Left lung (tissue), 10 donors: ENCODE measurements around the gene MYRF. TPM values are rescaled to one million over a fixed set of nuclear protein-coding genes. Genes with fewer than 3 reads are reported as not detected.

Experiments used
- ATAC-seq: fragments of 200-7000 bp; cut with Tn5 transposase; one replicate; pipeline ENCODE4 v1.9.1; 2020; ENCODE audit warnings: moderate library complexity
- DNase-seq, 4 donors: peaks; one replicate each; pipeline ENCODE4 v3.0.0-alpha.2; 2013 to 2020
- H3K27ac ChIP-seq, 2 donors: fragments of 200-600 bp; sonication (generic) in 1 of 2; one replicate each; pipeline versions ENCODE4 v1.5.0 to v1.8.0; 2020 to 2021
- H3K27me3 ChIP-seq, 2 donors: fragments of 200-600 bp; sonication (generic) in 1 of 2; one replicate each; pipeline versions ENCODE4 v1.5.0 to v1.8.0; 2020 to 2021
- H3K36me3 ChIP-seq, 2 donors: fragments of 200-600 bp; sonication (generic) in 1 of 2; one replicate each; pipeline versions ENCODE4 v1.5.0 to v1.8.0; 2020 to 2021
- H3K4me1 ChIP-seq, 2 donors: fragments of 200-600 bp; one replicate each; pipeline ENCODE4 v1.8.0; 2021
- H3K4me3 ChIP-seq, 2 donors: fragments of 200-600 bp; sonication (generic) in 1 of 2; one replicate each; pipeline versions ENCODE4 v1.5.0 to v1.8.0; 2020 to 2021; ENCODE audit warnings: mild to moderate bottlenecking in 1 of 2
- H3K9me3 ChIP-seq, 2 donors: fragments of 200-600 bp; sonication (generic) in 1 of 2; one replicate each; pipeline versions ENCODE4 v1.5.0 to v1.8.0; 2020 to 2021
- intact Hi-C, 2 donors: fragments of 100-400 bp; cut with DNase I; formaldehyde crosslinking; loops; one replicate each; pipeline versions ENCODE4 v1.11.2 to v1.14.2; 2022
- polyA plus RNA-seq, 6 donors: library from polyadenylated mRNA; unstranded; fragments of 120-200 nt; gene quantifications; one replicate each; pipeline ENCODE4 v1.2.1, GENCODE V29; 2013; ENCODE audit not compliant: insufficient read length in 6 of 6
- total RNA-seq, 2 donors: library from RNA; stranded (reverse); fragmentation: NEBNext Ultra II Directional; extraction: Animal tissue kit (Norgen Biotek cat#: 25700); gene quantifications; one replicate each; pipeline ENCODE4 v1.2.1, GENCODE V29; 2021
- TF ChIP-seq, protein P1 (sequence below), 2 donors: fragments of 200-600 bp; sonication (generic) in 1 of 2; IDR thresholded peaks; one replicate each; pipeline versions ENCODE4 v1.5.0 to v1.8.0; 2021; ENCODE audit warnings: antibody characterized with exemption in 2 of 2
- donor health status: DM: no; HTN: yes; CAD: no.
- donor health status: DM: no; HTN: no; CAD: no.

The MYRF gene
- total and polyA plus RNA-seq, 8 donors = 15.4 to 37.2 (median 29.9) TPM

GRCh38 chr11:61828379-61828628, 75.9 kb downstream of the MYRF start:
- H3K36me3 ChIP-seq = no peaks in the 10 kb centered on the region
- H3K27ac ChIP-seq = peak overlapping the region; percentile 86 to 92
- H3K27me3 ChIP-seq = peaks cover 0 to 29% of the 10 kb centered on the region in 2 donors
- ATAC-seq (no peak), DNase-seq (no peak)
- TF ChIP-seq, protein P1, sequence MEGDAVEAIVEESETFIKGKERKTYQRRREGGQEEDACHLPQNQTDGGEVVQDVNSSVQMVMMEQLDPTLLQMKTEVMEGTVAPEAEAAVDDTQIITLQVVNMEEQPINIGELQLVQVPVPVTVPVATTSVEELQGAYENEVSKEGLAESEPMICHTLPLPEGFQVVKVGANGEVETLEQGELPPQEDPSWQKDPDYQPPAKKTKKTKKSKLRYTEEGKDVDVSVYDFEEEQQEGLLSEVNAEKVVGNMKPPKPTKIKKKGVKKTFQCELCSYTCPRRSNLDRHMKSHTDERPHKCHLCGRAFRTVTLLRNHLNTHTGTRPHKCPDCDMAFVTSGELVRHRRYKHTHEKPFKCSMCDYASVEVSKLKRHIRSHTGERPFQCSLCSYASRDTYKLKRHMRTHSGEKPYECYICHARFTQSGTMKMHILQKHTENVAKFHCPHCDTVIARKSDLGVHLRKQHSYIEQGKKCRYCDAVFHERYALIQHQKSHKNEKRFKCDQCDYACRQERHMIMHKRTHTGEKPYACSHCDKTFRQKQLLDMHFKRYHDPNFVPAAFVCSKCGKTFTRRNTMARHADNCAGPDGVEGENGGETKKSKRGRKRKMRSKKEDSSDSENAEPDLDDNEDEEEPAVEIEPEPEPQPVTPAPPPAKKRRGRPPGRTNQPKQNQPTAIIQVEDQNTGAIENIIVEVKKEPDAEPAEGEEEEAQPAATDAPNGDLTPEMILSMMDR (IDR thresholded peaks at IDR 0.05) = no peak
- H3K4me1 ChIP-seq = peaks cover 20 to 56% of the 10 kb centered on the region in 2 donors
- intact Hi-C loops = no loop called here
- no peaks in the 10 kb centered on the region for H3K9me3 ChIP-seq
- peak overlapping the region; percentile 45 to 76 for H3K4me3 ChIP-seq

DNA sequence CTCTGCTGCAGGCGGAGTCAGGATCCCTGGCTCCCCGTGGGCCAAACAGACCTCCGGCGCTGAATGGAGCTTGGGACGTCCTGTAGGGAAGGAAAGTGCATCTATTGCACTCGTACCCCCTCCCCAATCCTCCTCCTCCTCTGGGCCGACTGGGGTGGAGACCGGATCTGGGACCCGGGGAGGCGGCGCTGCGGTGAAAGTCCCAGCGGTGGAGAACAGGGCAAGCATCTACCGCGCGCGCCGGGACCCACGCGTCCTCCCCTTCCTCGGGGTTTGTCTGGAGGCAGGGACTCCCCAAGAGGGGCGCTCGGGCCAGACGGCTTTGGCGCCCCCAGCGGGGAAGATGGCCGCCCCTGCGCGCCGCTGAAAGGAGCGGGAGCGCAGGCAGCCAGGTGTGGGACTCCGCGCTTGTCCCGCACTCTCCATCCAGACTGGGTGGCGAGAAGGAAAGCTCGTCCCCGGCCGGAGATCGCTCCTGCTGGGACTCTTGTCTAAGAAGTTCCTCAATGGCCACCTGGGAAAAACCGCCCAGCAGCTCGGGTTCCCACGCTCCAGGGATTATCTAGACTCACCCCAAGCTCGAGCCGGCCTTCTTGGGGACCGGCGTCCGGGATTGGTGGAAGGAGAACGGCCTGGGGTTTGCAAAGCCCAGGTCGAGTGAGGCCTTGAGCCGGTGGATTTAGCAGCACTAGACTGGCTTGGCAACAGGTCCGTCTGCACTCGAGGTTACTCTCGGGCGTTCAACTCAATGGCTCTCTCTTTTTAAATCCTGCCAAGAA, 76.4 kb downstream of the MYRF start:
- Histone ChIP-seq H3K9me3 (no peaks in the 10 kb centered on the region), H3K27ac (peak overlapping the region; percentile 86 to 92), H3K36me3 (no peaks in the 10 kb centered on the region), H3K4me3 (peak overlapping the region; percentile 45 to 76), H3K27me3 (peaks cover 0 to 29% of the 10 kb centered on the region in 2 donors), H3K4me1 (peaks cover 20 to 61% of the 10 kb centered on the region in 2 donors)
- intact Hi-C loops = no loop called here
- peak; percentile 30 to 85 (median 52) for DNase-seq
- peak; percentile 48 for ATAC-seq
- TF ChIP-seq, protein P1 (IDR thresholded peaks at IDR 0.05) = peak; percentile 36 to 39

- ATAC-seq = no peak
- TF ChIP-seq, protein P1 (IDR thresholded peaks at IDR 0.05) = no peak
Observed at GRCh38 chr11:61829806-61830205, 77.4 kb downstream of the MYRF start.

DNA sequence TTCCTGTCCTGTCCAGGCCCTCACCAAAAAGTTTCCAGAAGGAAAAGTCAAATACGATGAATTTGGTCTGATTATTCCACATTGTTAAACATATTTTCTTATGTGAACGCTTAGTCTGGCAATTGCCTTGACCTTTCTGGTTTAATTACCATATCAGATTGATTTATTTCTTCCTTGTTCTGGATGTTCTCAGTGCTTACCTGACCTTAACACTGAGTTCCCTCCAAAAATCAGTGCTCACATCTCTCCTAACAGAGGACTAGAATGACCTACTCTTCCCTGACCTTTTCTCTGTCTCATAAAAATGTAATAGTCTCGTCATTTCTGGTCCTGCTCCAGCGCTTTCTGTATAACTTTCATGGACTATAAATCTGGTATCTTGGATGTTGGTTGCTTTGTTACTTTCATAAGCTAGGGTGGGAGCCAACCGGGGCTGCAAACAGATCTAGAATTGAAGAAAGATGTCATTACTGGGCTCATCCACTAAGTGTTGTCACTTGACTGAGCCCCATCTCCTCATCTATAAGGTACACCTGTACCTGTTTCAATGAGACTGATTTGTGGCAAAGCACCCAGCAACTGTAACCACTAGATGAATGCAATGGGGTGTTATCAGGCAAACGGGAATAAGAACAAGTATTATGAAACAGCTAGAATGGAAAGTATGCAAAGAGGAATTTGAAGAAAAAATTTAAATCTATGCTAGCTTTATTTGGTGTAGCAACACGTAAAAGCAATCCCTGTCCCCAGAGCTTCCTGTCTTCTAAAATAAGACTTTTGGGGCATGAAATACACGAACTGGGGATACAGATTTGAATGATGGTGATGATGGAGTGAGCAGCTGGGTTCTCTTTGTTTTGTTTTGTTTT, 78.0 kb downstream of the MYRF start:
- Histone ChIP-seq H3K36me3 (no peaks in the 10 kb centered on the region), H3K27me3 (peaks cover 0 to 29% of the 10 kb centered on the region in 2 donors), H3K27ac (no peak overlapping the region), H3K9me3 (no peaks in the 10 kb centered on the region), H3K4me3 (peak overlapping the region in 1 of 2 donors; percentile 76), H3K4me1 (peaks cover 20 to 77% of the 10 kb centered on the region in 2 donors)
- ATAC-seq = no peak
- peak in 1 of 4 donors; percentile 17 for DNase-seq
- TF ChIP-seq, protein P1 (IDR thresholded peaks at IDR 0.05) = no peak
- intact Hi-C loops = no loop called here

More at GRCh38 chr11:61829806-61830205, 77.4 kb downstream of the MYRF start:
- Histone ChIP-seq H3K36me3 (no peaks in the 10 kb centered on the region), H3K4me3 (peak overlapping the region; percentile 45 to 76), H3K27ac (no peak overlapping the region), H3K9me3 (no peaks in the 10 kb centered on the region), H3K4me1 (peaks cover 20 to 71% of the 10 kb centered on the region in 2 donors), H3K27me3 (peaks cover 0 to 29% of the 10 kb centered on the region in 2 donors)
- intact Hi-C loops = no loop called here
- no peak for DNase-seq

DNA sequence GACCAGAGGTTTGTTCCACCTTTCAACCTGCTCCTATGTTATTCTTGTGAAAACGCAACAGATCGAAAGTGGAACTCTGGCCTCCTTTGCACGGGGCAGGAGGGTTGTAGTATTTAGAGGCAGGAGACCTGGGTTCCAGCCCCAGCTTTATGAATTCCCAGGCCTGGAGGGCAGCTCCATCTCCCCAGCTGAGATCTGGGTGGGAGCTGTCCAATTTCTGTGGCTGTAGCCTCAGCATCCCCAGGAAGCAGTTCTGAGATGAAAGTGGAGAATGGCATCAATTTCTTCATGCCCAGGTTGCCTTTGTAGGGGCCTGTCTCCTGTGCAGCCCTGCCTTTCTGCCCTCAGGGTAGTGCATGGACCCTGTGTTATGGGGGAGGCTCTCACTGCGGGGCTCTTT, 79.8 kb downstream of the MYRF start:
- ATAC-seq (no peak), DNase-seq (no peak)
- intact Hi-C loops = no loop called here
- TF ChIP-seq, protein P1 (IDR thresholded peaks at IDR 0.05) = no peak
- Histone ChIP-seq H3K4me3 (no peak overlapping the region), H3K9me3 (no peaks in the 10 kb centered on the region), H3K27ac (no peak overlapping the region), H3K36me3 (no peaks in the 10 kb centered on the region), H3K4me1 (peaks cover 20 to 76% of the 10 kb centered on the region in 2 donors), H3K27me3 (peaks cover 0 to 26% of the 10 kb centered on the region in 2 donors)
